CD4-positive, alpha-beta T cell (primary cell): ENCODE results near the gene RMND5A. TPM values are rescaled to one million over a fixed set of nuclear protein-coding genes. Genes with fewer than 3 reads are reported as not detected.

Experiments
- ATAC-seq: fragments of 200-7000 bp; cut with Tn5 transposase; one replicate; pipeline ENCODE4 v1.10.0; 2022; ENCODE audit warnings: mild to moderate bottlenecking; ENCODE audit not compliant: poor library complexity
- CTCF ChIA-PET: fragments of 350-600 bp; sonication (Branson Sonifier 250); formaldehyde crosslinking; loops from one replicate; lab custom pipeline; 2021; ENCODE audit warnings: antibody characterized with exemption, inconsistent platforms; lab: Charles Lee
- POLR2A ChIA-PET: fragments of 350-600 bp; sonication (Branson Sonifier 250); formaldehyde crosslinking; loops from one replicate; lab custom pipeline; 2021; ENCODE audit warnings: antibody characterized with exemption, inconsistent platforms; lab: Charles Lee
- DNase-seq, 14 experiments: peaks; one replicate each; pipeline ENCODE4 v3.0.0-alpha.2; 2013 to 2020; ENCODE audit warnings: mixed read lengths in 2 of 14
- H3K27ac ChIP-seq, 2 donors: one replicate each; pipeline versions ENCODE4 v1.5.1 to v1.7.0; 2013; ENCODE audit warnings: low read length in 2 of 2, low read depth in 1 of 2, mild to moderate bottlenecking in 1 of 2
- H3K27me3 ChIP-seq, 2 experiments: 1 replicate in 1 of 2; 2 replicates in 1 of 2; pipeline versions ENCODE4 v1.6.1 to v1.7.0; 2013; ENCODE audit warnings: low read length in 2 of 2, control low read depth in 1 of 2, mild to moderate bottlenecking in 1 of 2, moderate library complexity in 1 of 2; ENCODE audit not compliant: insufficient read depth in 2 of 2, control insufficient read depth in 1 of 2
- H3K36me3 ChIP-seq: one replicate; pipeline ENCODE4 v1.6.1; 2013; ENCODE audit warnings: low read length, control low read depth; ENCODE audit not compliant: insufficient read depth
- H3K4me1 ChIP-seq: one replicate; pipeline ENCODE4 v1.6.1; 2013; ENCODE audit warnings: low read length, control low read depth; ENCODE audit not compliant: insufficient read depth
- H3K4me3 ChIP-seq: one replicate; pipeline ENCODE4 v1.5.1; 2013; ENCODE audit warnings: mild to moderate bottlenecking, low read length, moderate library complexity
- H3K9me3 ChIP-seq, 2 experiments: 1 replicate in 1 of 2; 2 replicates in 1 of 2; pipeline versions ENCODE4 v1.6.1 to v1.7.0; 2013; ENCODE audit warnings: low read length in 2 of 2, mild to moderate bottlenecking in 2 of 2, control low read depth in 1 of 2, moderate library complexity in 1 of 2; ENCODE audit not compliant: control insufficient read depth in 1 of 2, insufficient read depth in 1 of 2
- H3K27ac Mint-ChIP-seq: one replicate; pipeline ENCODE4 v1.8.0; 2020; ENCODE audit warnings: mixed read lengths
- H3K27me3 Mint-ChIP-seq: one replicate; pipeline ENCODE4 v1.8.0; 2021; ENCODE audit warnings: mixed read lengths
- H3K36me3 Mint-ChIP-seq: one replicate; pipeline ENCODE4 v1.8.0; 2021; ENCODE audit warnings: low read depth, mixed read lengths
- H3K4me1 Mint-ChIP-seq: one replicate; pipeline ENCODE4 v1.8.0; 2021; ENCODE audit warnings: low read depth, mixed read lengths
- H3K4me3 Mint-ChIP-seq: one replicate; pipeline ENCODE4 v1.8.0; 2020; ENCODE audit warnings: mild to moderate bottlenecking, mixed read lengths
- H3K9me3 Mint-ChIP-seq: one replicate; pipeline ENCODE4 v1.8.0; 2020; ENCODE audit warnings: mixed read lengths
- CTCF ChIP-seq: fragments of 200-600 bp; IDR thresholded peaks from one replicate; pipeline ENCODE4 v1.8.0; 2022; ENCODE audit warnings: antibody characterized with exemption, mild to moderate bottlenecking
- intact Hi-C, 2 experiments: fragments of 100-400 bp; cut with DNase I in 1 of 2; cut with micrococcal nuclease in 1 of 2; formaldehyde crosslinking; loops; one replicate each; pipeline versions ENCODE4 v1.15.1 to v1.9.0; 2023 to 2025; cut with DNase I, micrococcal nuclease
- total RNA-seq, 174 experiments: library from RNA in 2 of 174; stranded (reverse) in 2 of 174; gene quantifications; one replicate each; pipeline ENCODE4 v1.2.3 and lab custom pipeline; 2021 to 2026

Gene RMND5A
- total RNA-seq, 2 experiments from 2014 or later, result 20.5 to 21.4 TPM

GRCh38 chr2:86695053-86695691, 24.9 kb upstream of the RMND5A start:
- H3K27ac ChIP-seq, result no peak overlapping the region
- Mint-ChIP-seq H3K36me3 (peaks cover 18% of the 10 kb centered on the region), H3K4me3 (no peak overlapping the region), H3K27me3 (peaks cover 3% of the 10 kb centered on the region), H3K4me1 (peaks cover 9% of the 10 kb centered on the region), H3K27ac (no peak overlapping the region), H3K9me3 (peaks cover 5% of the 10 kb centered on the region)
- intact Hi-C loops, result no loop called here
- no peak overlapping the region for H3K4me3 ChIP-seq
- ATAC-seq, result no peak
- no peaks in the 10 kb centered on the region for H3K4me1 ChIP-seq
- H3K27me3 ChIP-seq, result no peaks in the 10 kb centered on the region
- CTCF ChIA-PET, result no interaction called here
- no peak for TF ChIP-seq CTCF
- DNase-seq, result no peak
- POLR2A ChIA-PET, result no interaction called here
- H3K36me3 ChIP-seq, result no peaks in the 10 kb centered on the region
- H3K9me3 ChIP-seq, result peaks cover 8 to 21% of the 10 kb centered on the region in 2 experiments

- CTCF ChIA-PET, result no interaction called here
- no peak overlapping the region for H3K4me3 Mint-ChIP-seq
- peaks cover 9% of the 10 kb centered on the region for H3K4me1 Mint-ChIP-seq
- Histone ChIP-seq H3K4me3 (no peak overlapping the region), H3K9me3 (peaks cover 4 to 18% of the 10 kb centered on the region in 2 experiments), H3K4me1 (no peaks in the 10 kb centered on the region), H3K27ac (no peak overlapping the region), H3K27me3 (no peaks in the 10 kb centered on the region), H3K36me3 (no peaks in the 10 kb centered on the region)
- H3K9me3 Mint-ChIP-seq, result peaks cover 5% of the 10 kb centered on the region
- H3K27me3 Mint-ChIP-seq, result no peaks in the 10 kb centered on the region
- intact Hi-C loops, result no loop called here
- no peak for ATAC-seq
- no peak for DNase-seq
- H3K36me3 Mint-ChIP-seq, result peaks cover 18% of the 10 kb centered on the region
- H3K27ac Mint-ChIP-seq, result peak overlapping the region; percentile 6
- POLR2A ChIA-PET, result interaction anchor here (1.2 kb wide), 1 partner anchor 255 kb away, joined by 3 read pairs; no protein-coding TSS in a partner anchor
- TF ChIP-seq CTCF, result no peak
Observed at GRCh38 chr2:86697551-86698104, 22.5 kb upstream of the RMND5A start.

- no peak overlapping the region for H3K4me3 ChIP-seq
- Mint-ChIP-seq H3K27ac (no peak overlapping the region), H3K4me1 (peaks cover 9% of the 10 kb centered on the region), H3K27me3 (no peaks in the 10 kb centered on the region), H3K36me3 (no peaks in the 10 kb centered on the region), H3K9me3 (peaks cover under 1% of the 10 kb centered on the region), H3K4me3 (no peak overlapping the region)
- no peaks in the 10 kb centered on the region for H3K36me3 ChIP-seq
- no peak for DNase-seq
- ChIA-PET POLR2A (no interaction called here), CTCF (no interaction called here)
- no peak for TF ChIP-seq CTCF
- no peaks in the 10 kb centered on the region for H3K27me3 ChIP-seq
- ATAC-seq, result no peak
- intact Hi-C loops, result no loop called here
- no peaks in the 10 kb centered on the region for H3K4me1 ChIP-seq
- H3K9me3 ChIP-seq, result peaks cover 0 to under 1% of the 10 kb centered on the region in 2 experiments
- no peak overlapping the region for H3K27ac ChIP-seq
Observed at GRCh38 chr2:86700690-86701089, 19.4 kb upstream of the RMND5A start.
